HG03280 (cell line): ENCODE measurements around the gene ZFP37.
"Not testable (repeated sequence)": the region's sequence is repeated elsewhere in the genome, so short reads cannot be mapped to it uniquely, and the experiment has no call there.

Experiments used
- ATAC-seq: cut with Tn5 transposase; IDR thresholded peaks from one replicate; pipeline ENCODE4 v1.9.1; 2021; ENCODE audit warnings: mild to moderate bottlenecking, moderate library complexity; ENCODE audit not compliant: unreplicated experiment

The ZFP37 gene

GRCh38 chr9:113056191-113057106, at the start of gene ZFP37:
TSS of gene ZFP37 (minus strand) at chr9:113056724. CDS start at chr9:113056688, 36 bp downstream.
- no peak for ATAC-seq

GRCh38 chr9:113105345-113105744, 48.8 kb upstream of the ZFP37 start:
- not testable (repeated sequence) for ATAC-seq

GRCh38 chr9:113095561-113095960, 39.0 kb upstream of the ZFP37 start:
- no peak for ATAC-seq

GRCh38 chr9:113089924-113090323, 33.4 kb upstream of the ZFP37 start:
- ATAC-seq: not testable (repeated sequence)

GRCh38 chr9:113089143-113089505, 32.6 kb upstream of the ZFP37 start:
- ATAC-seq: not testable (repeated sequence)

- not testable (repeated sequence) for ATAC-seq
Observed at GRCh38 chr9:113088456-113089142, 32.1 kb upstream of the ZFP37 start.

GRCh38 chr9:113062932-113063310, 6.4 kb upstream of the ZFP37 start:
- not testable (repeated sequence) for ATAC-seq

- ATAC-seq: not testable (repeated sequence)
Observed at GRCh38 chr9:113062256-113062931, 5.9 kb upstream of the ZFP37 start.

GRCh38 chr9:113061072-113061850, 4.7 kb upstream of the ZFP37 start:
- ATAC-seq: not testable (repeated sequence)

GRCh38 chr9:113059581-113060284, 3.2 kb upstream of the ZFP37 start:
- ATAC-seq: not testable (repeated sequence)

- ATAC-seq: no peak
Observed at GRCh38 chr9:113057193-113057592, 669 bp upstream of the ZFP37 start.

GRCh38 chr9:113042884-113043657, 13.5 kb downstream of the ZFP37 start:
- ATAC-seq: no peak

GRCh38 chr9:113026200-113026599, 30.3 kb downstream of the ZFP37 start:
- ATAC-seq: no peak

GRCh38 chr9:113018247-113018646, 38.3 kb downstream of the ZFP37 start:
- no peak for ATAC-seq

GRCh38 chr9:113012492-113012891, 44.0 kb downstream of the ZFP37 start:
- no peak for ATAC-seq

GRCh38 chr9:113011911-113012381, 44.6 kb downstream of the ZFP37 start, which contains the start of gene ZNF883:
TSS of gene ZNF883 (minus strand) at chr9:113012192.
- ATAC-seq: no peak

- ATAC-seq: no peak
Observed at GRCh38 chr9:113005777-113006176, 50.7 kb downstream of the ZFP37 start.

GRCh38 chr9:112997236-112997941, 59.1 kb downstream of the ZFP37 start:
- ATAC-seq: no peak
